Activated T-cell treated with anti-CD3 and anti-CD28 coated beads for 24 hours (primary cell): ENCODE measurements around the gene POLE4.

ENCODE experiments used
- DNase-seq: peaks from one replicate; pipeline ENCODE4 v3.0.0-alpha.2; 2020; ENCODE audit warnings: low read depth

The POLE4 gene

DNA sequence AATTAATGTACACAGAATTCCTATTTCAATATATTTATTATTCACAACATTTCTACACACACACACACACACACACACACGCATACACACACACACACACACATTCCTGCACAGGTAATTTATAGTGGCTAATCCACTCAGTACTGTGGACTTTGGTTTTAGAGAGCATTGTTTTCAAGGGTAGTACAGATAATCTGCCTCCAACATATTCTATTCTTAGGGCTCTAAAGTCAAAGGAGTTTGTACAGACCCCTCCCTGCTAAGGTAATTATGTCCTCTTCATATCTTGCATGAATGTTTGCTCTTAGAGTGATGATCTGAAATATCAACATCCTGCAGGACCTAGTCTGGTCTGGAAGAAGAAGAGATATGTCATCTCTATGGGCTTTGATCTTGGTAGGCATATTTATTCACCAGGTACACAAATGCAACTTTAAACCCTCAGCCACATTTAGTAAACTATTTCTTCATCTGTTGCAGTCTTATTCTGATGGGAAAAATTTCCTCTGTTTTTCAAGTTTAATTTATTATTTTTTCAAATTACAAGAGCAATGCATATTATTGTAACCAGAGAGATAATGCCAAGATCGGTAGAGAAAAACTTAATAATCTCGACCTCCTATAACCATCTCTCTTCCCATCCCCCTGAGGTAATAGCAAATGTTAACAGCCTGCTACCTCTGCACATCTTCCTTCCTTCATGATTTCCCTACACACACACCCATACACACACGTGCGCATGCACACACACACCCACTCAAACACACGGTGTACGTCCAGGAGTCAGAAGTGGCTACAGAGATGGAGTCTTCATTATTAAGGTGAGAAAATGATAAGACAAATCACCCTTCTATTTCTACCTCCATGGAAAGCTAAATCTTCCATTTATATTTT is 18.3 kb upstream of the POLE4 start:
- DNase-seq, result no peak

DNA sequence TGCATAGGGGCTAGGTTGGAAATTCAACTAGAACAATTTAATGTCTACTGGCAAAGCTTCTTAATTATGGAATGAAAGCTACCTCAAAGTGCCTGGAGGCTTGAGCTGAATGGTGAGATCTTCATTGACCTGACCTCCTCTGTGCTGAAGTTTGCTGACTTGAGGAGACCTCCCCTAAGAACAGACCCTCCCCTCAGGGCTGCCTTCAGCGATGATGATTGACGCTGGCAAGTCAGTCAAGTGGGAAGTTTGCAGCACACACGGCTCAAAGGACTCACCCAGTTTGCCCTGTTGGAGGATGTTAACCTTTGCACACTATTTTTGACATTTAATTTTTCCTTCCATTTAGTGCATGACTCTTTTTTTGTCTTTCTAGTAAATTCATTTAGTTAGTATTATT is 17.2 kb upstream of the POLE4 start:
- no peak for DNase-seq

DNA sequence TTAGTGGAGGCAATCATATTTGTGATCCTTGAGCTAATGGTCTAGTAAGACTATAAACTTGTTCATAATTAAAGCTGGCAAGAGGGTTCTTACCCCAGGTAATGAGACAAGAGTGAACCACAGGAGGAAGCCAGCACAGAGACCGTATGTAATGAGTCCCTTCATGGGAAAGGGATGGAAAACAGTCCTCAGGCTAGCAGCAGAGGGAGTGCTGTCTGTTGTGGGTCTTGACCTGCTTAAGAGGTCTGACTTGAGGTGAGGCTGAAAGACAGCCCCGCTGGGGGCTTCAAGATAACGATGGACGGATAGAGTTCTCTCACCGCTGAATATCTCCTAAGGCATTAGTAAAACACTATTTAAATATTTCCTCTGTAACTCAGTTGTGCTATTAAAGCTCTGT is 16.2 kb upstream of the POLE4 start:
- no peak for DNase-seq

DNA sequence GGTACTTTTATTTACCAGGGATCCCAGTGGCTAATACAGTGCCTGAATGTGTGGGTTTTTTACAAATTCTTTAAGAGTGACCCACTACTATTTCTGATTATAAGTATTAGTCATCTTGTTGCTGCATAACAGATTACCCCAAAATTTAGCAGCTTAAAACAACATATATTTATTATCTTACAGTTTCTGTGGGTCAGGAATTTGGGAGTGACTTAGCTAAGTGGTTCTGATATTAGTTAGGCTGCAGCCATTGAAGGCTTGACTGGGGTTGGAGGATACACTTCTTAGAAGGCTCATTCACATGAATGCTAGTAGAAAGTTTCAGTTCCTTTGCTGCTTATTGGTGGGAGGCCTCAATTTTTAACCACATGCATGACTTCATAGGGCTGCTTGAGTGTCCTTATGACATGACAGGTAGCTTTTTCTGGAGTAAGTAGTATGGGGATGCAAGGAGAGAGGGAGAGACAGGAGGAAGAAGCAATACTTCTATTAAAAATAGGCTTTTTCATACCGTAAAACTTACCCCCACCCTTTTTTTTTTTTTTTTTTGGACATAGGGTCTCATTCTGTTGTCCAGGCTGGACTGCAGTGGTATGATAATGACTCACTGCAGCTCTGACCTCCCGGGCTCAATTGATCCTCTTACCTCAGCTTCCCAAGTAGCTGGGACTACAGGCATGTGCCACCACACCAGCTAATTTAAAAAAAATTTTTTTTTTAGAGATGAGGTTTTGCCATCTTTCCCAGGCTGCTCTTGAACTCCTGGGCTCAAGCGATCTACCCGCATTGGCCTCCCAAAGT is 13.3 kb upstream of the POLE4 start:
- DNase-seq, result no peak

DNA sequence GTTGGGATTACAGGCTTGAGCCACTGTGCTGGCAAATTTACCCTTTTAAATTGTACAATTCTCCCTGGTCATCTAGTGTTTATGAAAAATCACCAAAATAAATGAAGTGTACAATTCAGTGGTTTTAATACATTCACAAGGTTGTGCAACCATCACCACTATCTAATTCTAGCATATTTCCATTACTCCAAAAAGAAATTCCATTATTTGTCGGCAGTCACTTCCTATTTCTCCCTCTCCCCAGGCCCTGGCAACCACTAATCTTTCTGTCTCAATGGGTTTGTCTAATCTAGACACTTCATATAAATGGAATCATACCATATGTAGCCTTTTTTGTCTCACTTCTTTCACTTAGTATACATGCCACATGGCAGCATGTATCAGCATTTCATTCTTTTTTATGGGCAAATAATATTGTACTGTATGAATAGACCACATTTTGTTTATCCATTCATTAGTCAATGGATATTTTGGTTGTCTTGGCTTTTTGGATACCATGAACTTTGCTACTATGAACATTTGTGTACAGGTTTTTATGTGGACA is 12.6 kb upstream of the POLE4 start:
- no peak for DNase-seq

DNA sequence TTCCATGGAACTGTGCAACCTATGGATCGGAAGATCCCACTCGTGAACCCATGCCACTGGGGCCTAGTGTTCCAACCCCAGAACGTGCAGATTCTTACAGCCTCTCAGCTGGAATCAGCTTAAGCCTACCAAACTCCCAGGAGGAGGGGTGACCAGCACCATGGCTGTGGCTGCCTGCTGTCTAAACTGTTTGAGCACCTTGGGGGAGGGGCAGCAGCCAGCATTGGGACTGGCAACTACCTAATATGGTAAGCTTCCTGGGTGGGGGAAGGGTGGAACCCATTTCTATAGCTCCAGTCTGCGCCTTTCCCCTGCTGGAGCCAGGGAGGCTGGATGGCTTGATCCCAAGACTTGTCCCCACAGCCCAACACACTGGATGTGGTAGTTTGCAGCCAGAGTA is 10.7 kb upstream of the POLE4 start:
- DNase-seq, result no peak

DNA sequence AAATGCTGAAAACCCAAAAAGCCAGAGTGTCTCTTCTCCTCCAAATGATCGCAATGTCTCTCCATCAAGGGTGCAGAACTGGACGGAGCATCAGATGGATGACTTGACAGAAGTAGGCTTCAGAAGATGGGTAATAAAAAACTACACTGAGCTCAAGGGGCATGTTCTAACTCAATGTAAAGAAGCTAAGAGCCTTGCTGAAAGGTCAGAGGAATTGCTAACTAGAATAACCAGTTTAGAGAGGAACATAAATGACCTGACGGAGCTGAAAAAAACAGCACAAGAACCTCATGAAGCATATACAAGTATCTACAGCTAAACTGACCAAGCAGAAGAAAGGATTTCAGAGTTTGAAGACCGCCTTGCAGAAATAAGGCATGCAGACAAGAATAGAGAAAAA is 9.7 kb upstream of the POLE4 start:
- DNase-seq, result no peak

DNA sequence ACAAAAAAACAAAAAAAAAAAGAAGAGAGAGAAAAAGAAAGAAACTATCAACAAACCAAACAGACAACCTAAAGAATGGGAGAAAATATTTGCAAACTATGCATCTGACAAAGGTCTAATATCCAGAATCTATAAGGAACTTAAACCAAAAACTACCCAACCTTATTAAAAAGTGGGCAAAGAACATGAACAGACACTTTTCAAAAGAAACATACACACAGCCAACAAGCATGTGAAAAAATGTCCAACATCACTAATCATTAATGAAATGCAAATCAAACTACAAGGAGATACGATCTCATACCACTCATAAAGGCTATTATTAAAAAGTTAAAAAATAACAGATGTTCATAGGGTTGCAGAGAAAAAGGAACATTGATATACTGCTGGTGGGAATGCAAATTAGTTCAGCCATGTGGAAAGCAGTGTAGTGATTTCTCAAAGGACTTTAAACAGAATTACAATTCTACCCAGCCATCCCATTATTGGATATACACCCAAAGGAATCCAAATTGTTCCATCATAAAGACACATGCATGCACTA is 7.2 kb upstream of the POLE4 start:
- DNase-seq, result no peak

DNA sequence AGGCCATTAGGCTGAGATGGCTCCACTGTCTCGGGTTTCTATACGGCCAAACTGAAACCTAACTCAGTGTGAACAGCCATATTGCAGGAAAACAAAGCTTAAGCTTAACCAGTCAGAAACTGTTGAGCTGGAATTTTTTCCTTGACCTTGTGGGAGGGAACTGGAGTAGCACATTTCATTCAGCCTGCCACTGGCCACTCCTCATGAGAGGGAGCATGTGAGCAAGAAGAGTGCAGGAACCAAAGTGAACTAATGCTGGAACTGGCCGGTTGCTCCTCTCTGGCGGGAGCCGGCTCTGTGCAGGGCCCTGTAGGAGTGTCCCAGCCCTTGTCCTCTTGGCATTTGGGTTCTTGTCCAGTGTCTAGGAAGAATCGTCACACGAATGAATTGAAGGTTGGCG is 5.9 kb upstream of the POLE4 start:
- DNase-seq, result no peak

DNA sequence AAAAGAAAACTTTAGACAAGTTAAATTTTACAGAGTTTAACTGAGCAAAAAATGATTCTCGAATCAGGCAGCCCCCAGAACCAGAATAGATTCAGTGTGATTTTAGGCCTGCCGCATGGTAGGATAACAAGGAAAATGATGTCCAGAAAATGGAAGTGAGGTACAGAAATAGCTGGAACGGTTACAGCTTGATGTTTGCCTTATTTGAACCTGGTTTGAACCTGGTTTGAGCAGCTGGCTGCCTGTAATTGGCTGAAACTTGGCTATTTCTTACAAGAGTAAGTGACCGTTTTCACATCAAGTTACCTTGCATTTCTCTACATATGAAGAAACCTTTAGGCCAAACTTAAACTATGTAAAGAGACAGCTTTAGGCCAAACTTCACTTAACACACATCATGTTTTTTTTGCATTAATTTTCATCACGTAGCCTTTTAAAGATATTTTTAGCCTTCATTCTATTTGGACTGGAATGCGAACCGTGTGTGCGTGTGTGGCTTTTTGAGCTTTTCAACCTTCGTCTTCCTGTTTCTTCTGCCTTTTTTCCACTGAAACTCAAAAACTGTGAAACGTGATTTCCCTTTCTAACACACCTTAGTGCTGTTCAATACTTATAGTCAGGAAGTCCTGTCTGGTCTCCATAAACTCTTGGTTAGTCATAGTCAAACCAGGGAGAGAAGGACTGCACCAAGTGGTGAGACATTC is 4.5 kb upstream of the POLE4 start:
- DNase-seq, result no peak

DNA sequence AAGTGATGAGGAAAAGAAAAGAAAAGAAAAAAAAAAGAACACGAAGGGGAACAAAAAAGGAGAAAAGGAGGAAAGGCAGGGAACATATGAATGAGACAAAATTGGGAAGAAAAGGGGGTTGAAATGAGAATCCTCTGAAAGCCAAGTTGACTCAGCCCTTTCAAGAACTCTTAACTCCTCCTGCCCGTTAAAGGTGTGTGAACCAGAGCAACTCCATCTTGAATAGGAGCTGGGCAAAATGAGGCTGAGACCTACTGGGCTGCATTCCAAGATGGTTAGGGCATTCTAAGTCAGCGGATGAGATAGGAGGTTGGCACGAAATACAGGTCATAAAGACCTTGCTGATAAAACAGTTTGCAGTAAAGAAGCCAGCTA is 4.0 kb upstream of the POLE4 start:
- no peak for DNase-seq

DNA sequence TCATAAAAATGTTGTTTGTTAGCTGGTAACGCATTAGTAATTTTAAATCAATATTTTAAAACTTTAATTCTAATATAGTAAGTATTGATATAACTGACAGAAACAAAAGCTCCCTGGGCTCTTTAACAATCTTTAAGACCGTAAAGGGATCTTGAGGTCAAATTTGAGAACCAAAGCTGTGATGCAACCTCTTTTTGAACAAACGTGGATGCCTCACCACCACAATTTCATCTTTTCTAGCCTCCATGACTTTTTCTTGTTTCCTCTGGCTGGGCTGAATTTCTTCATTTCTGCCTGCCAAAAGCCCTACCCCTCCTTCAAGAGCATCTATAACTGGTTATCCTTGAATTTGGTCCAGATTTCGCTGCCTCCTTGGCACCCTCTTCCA is 563 bp upstream of the POLE4 start:
- DNase-seq, result no peak

DNA sequence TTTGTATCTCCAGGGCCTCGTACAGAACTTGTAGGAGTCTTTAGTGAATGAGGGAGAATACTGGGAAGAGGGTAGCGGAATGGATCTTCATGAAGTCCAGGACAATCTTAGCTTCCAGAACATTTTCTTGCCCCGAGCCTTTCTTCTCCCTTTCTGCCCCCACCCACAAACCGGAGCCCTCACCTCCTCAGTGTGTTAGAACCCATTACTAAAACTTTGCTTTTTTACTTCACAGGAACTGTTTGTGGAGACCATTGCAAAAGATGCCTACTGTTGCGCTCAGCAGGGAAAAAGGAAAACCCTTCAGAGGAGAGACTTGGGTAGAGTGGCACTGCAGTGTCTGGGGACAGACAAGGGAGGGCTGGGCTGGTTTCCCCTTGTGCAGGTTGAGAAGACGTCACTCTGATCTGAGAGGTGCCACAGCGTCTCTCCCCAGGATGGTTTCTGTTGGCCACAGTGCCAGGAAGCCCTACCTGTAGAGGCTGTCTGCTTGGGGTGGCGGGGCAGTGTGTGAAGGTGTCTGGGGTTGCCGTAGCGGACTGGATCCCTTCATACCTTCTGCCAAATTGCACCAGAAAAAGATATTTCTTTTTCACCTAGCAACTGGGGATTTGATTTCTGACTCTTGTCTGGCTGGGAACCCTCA is 786 bp downstream of the POLE4 start:
- no peak for DNase-seq

DNA sequence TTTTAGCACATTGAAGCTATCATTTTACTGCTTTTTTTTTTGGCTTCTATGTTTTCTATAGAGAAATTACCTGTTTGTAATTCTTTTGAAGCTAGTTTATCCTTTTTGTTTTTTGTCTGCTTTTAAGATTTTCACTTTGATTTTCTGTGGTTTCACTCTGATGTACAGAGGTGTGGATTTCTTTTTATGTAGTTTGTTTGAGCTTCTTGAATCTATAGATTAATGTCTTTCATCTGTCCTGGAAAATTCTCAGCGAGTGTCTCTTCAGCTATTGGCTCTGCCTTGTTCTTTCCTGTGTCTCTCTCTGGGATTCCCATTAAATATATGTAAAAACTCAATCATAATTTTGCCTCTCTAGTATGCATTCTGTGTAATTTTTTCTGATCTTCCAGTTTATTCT is 8.4 kb downstream of the POLE4 start:
- DNase-seq, result no peak

DNA sequence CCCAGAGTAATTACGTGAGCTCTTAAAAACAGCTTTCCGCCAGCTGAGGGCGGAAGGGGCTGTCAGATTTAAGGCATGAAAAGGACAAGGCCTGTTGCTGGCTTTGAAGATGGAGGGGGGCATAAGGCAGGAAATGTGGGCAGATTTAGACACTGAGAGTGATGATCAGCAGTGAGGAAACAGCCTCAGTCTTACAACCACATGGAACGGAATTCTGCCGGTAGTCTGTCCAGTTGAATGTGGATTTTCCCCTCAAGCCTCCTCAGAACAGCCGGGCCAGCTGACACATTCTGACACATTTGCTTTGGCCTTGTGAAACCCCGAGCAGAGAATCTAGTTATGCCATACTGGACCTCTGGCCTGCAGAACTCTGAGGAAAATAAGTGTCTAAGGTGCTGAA is 16.6 kb downstream of the POLE4 start:
- DNase-seq, result no peak

DNA sequence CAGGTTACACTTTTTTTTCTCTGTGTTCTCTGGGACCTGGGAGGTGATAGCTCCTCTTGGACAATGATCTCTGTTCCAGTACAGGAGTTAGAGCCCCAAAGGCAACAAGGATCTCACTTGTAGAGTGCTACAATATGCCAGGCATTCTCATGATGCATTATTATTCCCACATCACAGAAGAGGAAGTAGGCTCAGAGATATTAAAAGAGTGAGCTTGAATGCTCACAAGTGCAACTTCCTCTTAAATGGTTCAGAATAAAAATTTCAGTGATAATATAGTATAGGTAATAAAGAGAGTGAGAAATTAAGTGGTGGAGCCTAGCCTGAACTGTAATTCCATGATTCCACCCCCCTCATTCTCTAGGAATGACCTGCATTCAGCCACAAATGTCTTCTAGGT is 21.4 kb downstream of the POLE4 start:
- no peak for DNase-seq

DNA sequence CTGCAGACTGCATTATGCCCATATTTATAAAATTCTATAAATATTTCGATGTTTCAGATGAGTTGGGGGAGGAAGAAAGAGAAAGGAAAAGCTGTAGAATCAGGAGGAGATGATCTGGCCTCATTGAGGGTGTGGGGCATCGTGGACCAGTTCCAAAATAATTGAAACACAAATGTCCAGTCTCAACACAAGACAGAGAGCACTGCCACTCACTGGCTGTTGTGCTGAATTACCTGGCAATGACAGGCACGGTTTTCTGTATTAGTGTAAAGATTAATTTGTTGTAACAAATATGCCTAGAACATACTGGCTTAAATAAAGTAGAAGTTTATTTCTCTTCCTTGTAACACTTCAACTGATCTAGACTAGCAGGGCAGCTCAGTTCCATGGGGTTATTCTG is 24.1 kb downstream of the POLE4 start:
- no peak for DNase-seq

DNA sequence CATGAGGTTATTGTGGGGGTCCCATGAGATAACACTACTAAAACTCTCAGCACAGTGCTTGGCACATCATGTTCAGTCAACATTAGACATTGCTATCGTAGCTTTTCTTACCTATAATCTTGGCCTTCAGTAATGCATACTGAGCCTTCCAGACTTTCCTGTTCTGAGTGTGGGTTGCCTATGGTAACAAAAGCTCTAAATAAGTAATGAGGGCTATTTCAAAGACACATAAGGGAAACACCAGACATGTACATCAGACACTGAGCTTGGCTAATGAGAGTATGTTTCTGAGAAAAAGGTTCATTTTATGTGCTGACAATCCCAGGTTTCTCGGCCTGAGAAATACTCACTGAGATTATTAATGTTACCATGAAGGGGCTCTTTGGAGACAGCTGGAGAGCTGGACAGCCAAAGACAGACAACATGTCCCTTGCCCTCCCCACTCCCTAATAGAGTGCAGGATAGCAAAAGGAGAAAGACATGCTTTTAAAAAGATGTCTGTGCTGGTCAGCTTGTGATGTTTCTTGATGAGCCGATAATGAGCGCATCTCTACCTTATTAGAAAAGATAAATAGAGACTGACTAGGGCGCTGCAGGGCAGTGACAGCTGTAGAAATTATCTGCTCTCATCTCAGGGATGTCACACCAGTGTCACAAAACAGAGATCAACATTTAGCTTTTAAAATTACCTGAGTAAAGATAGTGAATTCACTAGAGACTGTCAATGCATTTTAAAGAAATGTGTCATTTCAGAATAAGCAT is 25.4 kb downstream of the POLE4 start:
- no peak for DNase-seq

DNA sequence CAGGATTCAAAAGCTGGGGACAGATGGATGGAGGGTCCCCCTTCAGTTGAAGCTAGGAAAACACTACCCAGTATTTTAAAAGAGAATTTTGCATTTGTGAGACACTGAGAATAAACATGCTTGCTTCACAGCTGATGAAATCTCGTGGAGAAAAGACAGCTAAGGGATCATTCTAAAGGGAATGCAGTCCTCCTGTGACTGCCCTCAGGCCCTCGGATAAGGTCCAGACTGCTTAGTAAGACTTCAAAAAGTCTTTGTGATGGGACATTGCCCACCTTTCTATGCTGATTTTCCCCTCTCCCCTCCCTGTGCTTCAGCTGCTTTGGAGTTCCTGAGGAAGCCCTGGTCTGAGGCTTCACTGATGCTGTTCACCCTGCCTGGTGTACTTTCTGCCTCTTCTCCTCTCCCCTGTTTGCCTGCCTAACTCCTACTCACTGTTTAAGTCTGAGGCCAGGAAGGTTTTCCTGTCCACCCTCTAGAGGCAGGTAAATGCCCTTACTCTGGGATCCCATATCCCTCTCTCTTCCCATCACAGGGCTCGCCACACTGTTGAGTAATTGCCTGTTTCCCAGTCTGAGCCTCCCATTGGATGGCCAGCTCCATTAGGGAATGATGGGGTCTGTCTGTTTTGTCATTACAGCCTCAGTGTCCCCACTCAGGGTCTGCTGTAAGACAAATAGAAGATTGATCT is 26.6 kb downstream of the POLE4 start:
- no peak for DNase-seq

DNA sequence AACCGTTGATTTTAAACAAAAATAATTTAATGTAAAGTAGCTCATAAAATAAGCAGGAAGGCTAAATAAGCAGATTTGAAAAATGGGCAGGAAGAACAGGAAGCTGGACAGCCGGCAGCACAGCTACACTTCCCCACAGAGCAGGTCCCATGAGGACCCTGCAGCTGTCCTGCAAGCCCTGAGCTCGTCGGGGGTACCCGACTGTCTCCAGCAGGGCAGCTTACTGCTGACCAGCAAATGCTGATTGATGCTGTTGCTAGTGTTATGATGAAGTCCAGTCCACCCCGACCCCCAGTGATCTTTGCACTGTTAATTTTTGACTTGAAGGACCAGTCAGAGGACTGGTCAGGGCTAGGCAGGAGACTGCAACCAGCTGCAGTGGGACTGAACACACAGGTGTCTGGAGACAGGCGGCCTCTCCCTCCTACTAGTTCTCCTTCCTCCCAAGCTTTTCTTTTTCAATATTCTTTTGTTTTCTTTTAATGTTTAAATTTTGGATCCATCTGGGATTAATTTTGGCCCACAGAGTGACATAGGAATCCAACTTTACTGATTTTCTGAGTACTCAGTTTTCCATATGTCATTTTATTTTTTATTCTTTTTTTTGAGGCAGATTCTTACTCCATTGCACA is 27.7 kb downstream of the POLE4 start:
- no peak for DNase-seq
